GM11168 (cell line): ENCODE data around the gene GPRC5B.

Experiments used
- in situ Hi-C: fragments of 300-500 bp; cut with MboI; formaldehyde crosslinking; loops from one replicate; pipeline ENCODE4 v1.12.0; 2022; ENCODE audit warnings: low sequenced_read_pairs; ENCODE audit not compliant: unreplicated experiment

Gene GPRC5B

GRCh38 chr16:19876501-19877059 lies 8.1 kb downstream of the GPRC5B start:
- in situ Hi-C loops, result no loop called here

GRCh38 chr16:19875900-19876299 lies 8.7 kb downstream of the GPRC5B start:
- in situ Hi-C loops, result no loop called here

- in situ Hi-C loops, result no loop called here
Measured at GRCh38 chr16:19874851-19875546, 9.6 kb downstream of the GPRC5B start.

GRCh38 chr16:19874026-19874425 lies 10.6 kb downstream of the GPRC5B start:
- in situ Hi-C loops, result no loop called here

GRCh38 chr16:19872935-19873334 lies 11.7 kb downstream of the GPRC5B start:
- in situ Hi-C loops, result no loop called here

- in situ Hi-C loops, result no loop called here
Measured at GRCh38 chr16:19872179-19872863, 12.3 kb downstream of the GPRC5B start.

GRCh38 chr16:19871721-19872120 lies 12.9 kb downstream of the GPRC5B start:
- in situ Hi-C loops, result no loop called here

GRCh38 chr16:19868421-19868820 lies 16.2 kb downstream of the GPRC5B start:
- in situ Hi-C loops, result no loop called here

- in situ Hi-C loops, result no loop called here
Measured at GRCh38 chr16:19864566-19864965, 20.1 kb downstream of the GPRC5B start.

- in situ Hi-C loops, result no loop called here
Measured at GRCh38 chr16:19863990-19864389, 20.7 kb downstream of the GPRC5B start.

GRCh38 chr16:19861811-19862327 lies 22.8 kb downstream of the GPRC5B start:
- in situ Hi-C loops, result no loop called here

- in situ Hi-C loops, result no loop called here
Measured at GRCh38 chr16:19861133-19861532, 23.5 kb downstream of the GPRC5B start.

GRCh38 chr16:19860166-19861041 lies 24.2 kb downstream of the GPRC5B start:
- in situ Hi-C loops, result no loop called here

- in situ Hi-C loops, result no loop called here
Measured at GRCh38 chr16:19859603-19860002, 25.0 kb downstream of the GPRC5B start.

GRCh38 chr16:19859166-19859565 lies 25.5 kb downstream of the GPRC5B start:
- in situ Hi-C loops, result no loop called here

- in situ Hi-C loops, result no loop called here
Measured at GRCh38 chr16:19858340-19859018, 26.2 kb downstream of the GPRC5B start.

- in situ Hi-C loops, result no loop called here
Measured at GRCh38 chr16:19857593-19858339, 26.9 kb downstream of the GPRC5B start.

GRCh38 chr16:19856120-19856519 lies 28.5 kb downstream of the GPRC5B start:
- in situ Hi-C loops, result no loop called here

GRCh38 chr16:19854543-19854876 lies 30.1 kb downstream of the GPRC5B start:
- in situ Hi-C loops, result no loop called here
